GM23338 (cell line): ENCODE measurements around the gene PCNT. TPM values are rescaled to one million over a fixed set of nuclear protein-coding genes. Genes with fewer than 3 reads are reported as not detected.

Source experiments
- ATAC-seq: fragments of 200-7000 bp; cut with Tn5 transposase; 3 replicates; pipeline ENCODE4 v1.9.1; 2020
- DNase-seq: peaks from one replicate; pipeline ENCODE4 v3.0.0-alpha.2; 2015; ENCODE audit warnings: low spot score
- H2AFZ ChIP-seq: fragments of 200-600 bp; sonication (generic); 2 replicates; pipeline ENCODE4 v1.8.0; 2016; ENCODE audit warnings: antibody characterized with exemption, mild to moderate bottlenecking, moderate library complexity
- H3F3A ChIP-seq: fragments of 200-600 bp; sonication (generic); replicated peaks from 2 replicates; pipeline ENCODE4 v1.8.0; 2017; ENCODE audit warnings: antibody characterized with exemption, mixed run types, low read depth
- H3K27ac ChIP-seq: fragments of 200-600 bp; sonication (generic); 2 replicates; pipeline ENCODE4 v1.6.1; 2016; ENCODE audit warnings: low read depth
- H3K27me3 ChIP-seq: fragments of 200-600 bp; sonication (generic); 2 replicates; pipeline ENCODE4 v1.8.0; 2016; ENCODE audit warnings: mild to moderate bottlenecking, mixed run types, moderate library complexity; ENCODE audit not compliant: insufficient read depth
- H3K36me3 ChIP-seq: fragments of 200-600 bp; sonication (generic); 2 replicates; pipeline ENCODE4 v1.8.0; 2016; ENCODE audit warnings: mild to moderate bottlenecking; ENCODE audit not compliant: insufficient read depth
- H3K4me1 ChIP-seq: fragments of 200-600 bp; sonication (generic); 2 replicates; pipeline ENCODE4 v1.8.0; 2016; ENCODE audit warnings: mild to moderate bottlenecking, moderate library complexity; ENCODE audit not compliant: insufficient read depth
- H3K4me2 ChIP-seq: fragments of 200-600 bp; sonication (generic); 2 replicates; pipeline ENCODE4 v1.7.1; 2017; ENCODE audit warnings: mixed run types
- H3K4me3 ChIP-seq: fragments of 200-600 bp; sonication (generic); 2 replicates; pipeline ENCODE4 v1.6.1; 2016; ENCODE audit warnings: mixed run types
- H3K79me2 ChIP-seq: fragments of 200-600 bp; sonication (generic); replicated peaks from 2 replicates; pipeline ENCODE4 v1.8.0; 2017; ENCODE audit warnings: mild to moderate bottlenecking; ENCODE audit not compliant: insufficient read depth
- H3K9me2 ChIP-seq: fragments of 200-600 bp; sonication (generic); 2 replicates; pipeline ENCODE4 v1.8.0; 2017; ENCODE audit not compliant: insufficient read depth
- H4K20me1 ChIP-seq: fragments of 200-600 bp; sonication (generic); replicated peaks from 2 replicates; pipeline ENCODE4 v1.8.0; 2017; ENCODE audit warnings: mild to moderate bottlenecking; ENCODE audit not compliant: insufficient read depth
- H3K27ac Mint-ChIP-seq: 2 replicates; pipeline ENCODE4 v1.8.0; 2020; ENCODE audit warnings: inconsistent platforms, mild to moderate bottlenecking, moderate library complexity, mixed read lengths
- H3K27me3 Mint-ChIP-seq: 3 replicates; pipeline ENCODE4 v1.8.0; 2022; ENCODE audit warnings: low read depth, mild to moderate bottlenecking, moderate library complexity, mixed read lengths, inconsistent platforms; ENCODE audit not compliant: insufficient read depth, poor library complexity
- H3K36me3 Mint-ChIP-seq: 3 replicates; pipeline ENCODE4 v1.8.0; 2021; ENCODE audit warnings: low read depth, mild to moderate bottlenecking, inconsistent platforms, moderate library complexity, mixed read lengths
- H3K4me1 Mint-ChIP-seq: 3 replicates; pipeline ENCODE4 v1.8.0; 2020; ENCODE audit warnings: mild to moderate bottlenecking, inconsistent platforms, mixed read lengths
- H3K4me3 Mint-ChIP-seq: 3 replicates; pipeline ENCODE4 v1.8.0; 2021; ENCODE audit warnings: moderate library complexity, mild to moderate bottlenecking, inconsistent platforms, mixed read lengths
- H3K9me3 Mint-ChIP-seq: 3 replicates; pipeline ENCODE4 v1.8.0; 2020; ENCODE audit warnings: moderate library complexity, mild to moderate bottlenecking, inconsistent platforms, mixed read lengths
- EZH2phosphoT487 ChIP-seq: fragments of 200-600 bp; sonication (generic); IDR thresholded peaks from one replicate; pipeline ENCODE4 v1.8.1; 2018; ENCODE audit warnings: antibody characterized with exemption; ENCODE audit not compliant: unreplicated experiment
- JUNB ChIP-seq: IDR thresholded peaks from one replicate; pipeline ENCODE4 v1.6.1; 2016; ENCODE audit warnings: antibody characterized with exemption; ENCODE audit not compliant: unreplicated experiment
- NANOG ChIP-seq: IDR thresholded peaks from 2 replicates; pipeline ENCODE4 v1.6.1; 2016; ENCODE audit warnings: antibody characterized with exemption, borderline replicate concordance
- POLR2AphosphoS5 ChIP-seq: IDR thresholded peaks from 2 replicates; pipeline ENCODE4 v1.6.1; 2016; ENCODE audit warnings: antibody characterized with exemption, low read depth
- ZNF114 ChIP-seq: fragments of 250-450 bp; sonication (Bioruptor Pico); IDR thresholded peaks from 2 replicates; pipeline ENCODE4 v1.5.0; 2020; ENCODE audit warnings: mild to moderate bottlenecking, moderate library complexity
- ZNF331 ChIP-seq: fragments of 250-450 bp; sonication (Bioruptor Pico); IDR thresholded peaks from 2 replicates; pipeline ENCODE4 v1.5.0; 2020; ENCODE audit warnings: low read depth, mild to moderate bottlenecking, moderate library complexity
- polyA plus RNA-seq: library from polyadenylated mRNA; unstranded; fragments of >200 nt; fragmentation: Nextera tagmentation; extraction: Ambion mirVana; gene quantifications from 2 replicates; pipeline ENCODE4 v1.2.1, GENCODE V29; 2016
- total RNA-seq: library from RNA; depleted of rRNA; stranded (reverse); fragments of >200 nt; shearing (Covaris generic); gene quantifications from 2 replicates; pipeline ENCODE4 v1.2.3, GENCODE V29; 2014
- TF ChIP-seq, protein P1 (sequence below): IDR thresholded peaks from one replicate; pipeline ENCODE4 v1.6.1; 2018; ENCODE audit warnings: antibody characterized with exemption; ENCODE audit not compliant: unreplicated experiment
- TF ChIP-seq, protein P2 (sequence below): fragments of 250-450 bp; sonication (Bioruptor Pico); IDR thresholded peaks from 2 replicates; pipeline ENCODE4 v1.5.0; 2020; ENCODE audit warnings: mild to moderate bottlenecking, moderate library complexity
- TF ChIP-seq, protein P3 (sequence below), 2 experiments: fragments of 200-600 bp in 1 of 2; sonication (generic) in 1 of 2; conservative IDR thresholded peaks; 2 replicates each; pipeline versions ENCODE4 v1.5.1 to v1.6.1; 2016 to 2017; ENCODE audit warnings: antibody characterized with exemption in 2 of 2, low read depth in 2 of 2, mild to moderate bottlenecking in 2 of 2, moderate library complexity in 1 of 2

PCNT gene
- total and polyA plus RNA-seq, 2 experiments from 2014 or later: 39.6 to 46.1 TPM

DNA sequence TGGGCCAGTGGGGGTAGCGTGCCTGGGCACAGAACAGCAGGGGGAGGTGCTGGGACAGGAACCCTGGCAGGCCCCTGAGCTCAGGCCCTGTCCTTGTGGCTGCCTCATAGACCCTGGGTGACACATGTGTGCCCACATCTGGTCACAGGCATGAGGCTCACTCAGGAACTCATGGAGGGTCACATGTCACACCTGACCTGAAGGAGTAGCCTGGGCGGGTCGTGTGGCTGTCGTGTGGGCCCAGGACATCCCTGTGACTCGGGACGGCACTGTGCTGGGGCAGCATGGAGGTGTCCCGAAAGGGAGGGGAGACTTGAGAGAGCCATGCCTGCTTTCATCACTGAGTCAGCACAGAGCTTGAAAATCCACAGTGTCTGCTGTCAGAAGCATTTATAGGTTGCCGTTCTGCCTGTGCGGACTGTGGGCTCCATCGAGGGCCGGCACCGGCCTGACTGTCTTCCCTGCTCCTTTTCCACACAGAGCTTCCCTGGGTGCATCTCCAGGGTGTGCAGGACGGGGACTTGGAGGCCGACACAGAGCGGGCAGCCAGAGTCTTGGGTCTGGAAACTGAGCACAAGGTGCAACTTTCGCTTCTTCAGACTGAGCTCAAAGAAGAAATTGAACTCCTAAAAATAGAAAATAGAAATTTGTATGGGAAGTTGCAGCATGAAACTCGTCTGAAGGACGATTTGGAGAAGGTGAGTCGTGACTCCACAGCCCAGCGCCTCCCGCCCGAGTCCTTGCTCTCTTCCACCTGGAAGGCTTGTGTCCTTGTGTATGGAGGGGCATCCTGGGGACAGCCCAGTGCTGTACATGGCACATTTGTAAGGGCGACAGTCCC, 32.8 kb downstream of the PCNT start (continued):
- TF ChIP-seq, protein P1, sequence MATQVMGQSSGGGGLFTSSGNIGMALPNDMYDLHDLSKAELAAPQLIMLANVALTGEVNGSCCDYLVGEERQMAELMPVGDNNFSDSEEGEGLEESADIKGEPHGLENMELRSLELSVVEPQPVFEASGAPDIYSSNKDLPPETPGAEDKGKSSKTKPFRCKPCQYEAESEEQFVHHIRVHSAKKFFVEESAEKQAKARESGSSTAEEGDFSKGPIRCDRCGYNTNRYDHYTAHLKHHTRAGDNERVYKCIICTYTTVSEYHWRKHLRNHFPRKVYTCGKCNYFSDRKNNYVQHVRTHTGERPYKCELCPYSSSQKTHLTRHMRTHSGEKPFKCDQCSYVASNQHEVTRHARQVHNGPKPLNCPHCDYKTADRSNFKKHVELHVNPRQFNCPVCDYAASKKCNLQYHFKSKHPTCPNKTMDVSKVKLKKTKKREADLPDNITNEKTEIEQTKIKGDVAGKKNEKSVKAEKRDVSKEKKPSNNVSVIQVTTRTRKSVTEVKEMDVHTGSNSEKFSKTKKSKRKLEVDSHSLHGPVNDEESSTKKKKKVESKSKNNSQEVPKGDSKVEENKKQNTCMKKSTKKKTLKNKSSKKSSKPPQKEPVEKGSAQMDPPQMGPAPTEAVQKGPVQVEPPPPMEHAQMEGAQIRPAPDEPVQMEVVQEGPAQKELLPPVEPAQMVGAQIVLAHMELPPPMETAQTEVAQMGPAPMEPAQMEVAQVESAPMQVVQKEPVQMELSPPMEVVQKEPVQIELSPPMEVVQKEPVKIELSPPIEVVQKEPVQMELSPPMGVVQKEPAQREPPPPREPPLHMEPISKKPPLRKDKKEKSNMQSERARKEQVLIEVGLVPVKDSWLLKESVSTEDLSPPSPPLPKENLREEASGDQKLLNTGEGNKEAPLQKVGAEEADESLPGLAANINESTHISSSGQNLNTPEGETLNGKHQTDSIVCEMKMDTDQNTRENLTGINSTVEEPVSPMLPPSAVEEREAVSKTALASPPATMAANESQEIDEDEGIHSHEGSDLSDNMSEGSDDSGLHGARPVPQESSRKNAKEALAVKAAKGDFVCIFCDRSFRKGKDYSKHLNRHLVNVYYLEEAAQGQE: no peak
- TF ChIP-seq ZNF114 (CRISPR knock-in tag): no peak
- TF ChIP-seq NANOG: no peak
- no peak for TF ChIP-seq POLR2AphosphoS5
- TF ChIP-seq EZH2phosphoT487: no peak
- no peak for TF ChIP-seq JUNB

DNA sequence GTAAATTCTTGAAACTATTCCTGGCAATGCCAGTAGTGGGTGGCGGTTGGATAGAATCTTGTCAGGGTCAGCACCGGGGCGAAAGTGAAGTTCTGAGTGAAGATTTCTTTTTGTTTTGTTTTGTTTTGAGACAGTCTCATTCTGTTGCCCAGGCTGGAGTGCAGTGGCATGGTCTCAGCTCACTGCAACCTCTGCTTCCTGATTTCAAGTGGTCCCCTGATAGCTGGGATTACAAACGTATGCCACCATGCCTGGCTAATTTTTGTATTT, 33.3 kb downstream of the PCNT start:
- H3K27ac Mint-ChIP-seq: no peak overlapping the region

More for the DNA sequence above, 33.3 kb downstream of the PCNT start:
- Histone ChIP-seq H3K27ac (no peak overlapping the region), H3K4me2 (no peak overlapping the region), H3K9me2 (no peaks in the 10 kb centered on the region), H3K27me3 (no peaks in the 10 kb centered on the region), H3K4me1 (no peaks in the 10 kb centered on the region), H3K4me3 (no peak overlapping the region), H3K79me2 (peaks cover 15% of the 10 kb centered on the region; the same call in 1 of the 2 replicates), H3K36me3 (peaks cover 13% of the 10 kb centered on the region), H4K20me1 (no peaks in the 10 kb centered on the region; the same call in 1 of the 2 replicates), H2AFZ (no peak overlapping the region), H3F3A (no peaks in the 10 kb centered on the region)
- Mint-ChIP-seq H3K27me3 (peaks cover 15% of the 10 kb centered on the region), H3K36me3 (peaks cover 56% of the 10 kb centered on the region), H3K4me3 (no peak overlapping the region), H3K4me1 (no peaks in the 10 kb centered on the region), H3K9me3 (no peaks in the 10 kb centered on the region)
- DNase-seq: no peak
- ATAC-seq: no peak
- TF ChIP-seq ZNF331 (no peak), EZH2phosphoT487 (no peak), NANOG (no peak), JUNB (no peak), POLR2AphosphoS5 (no peak)
- TF ChIP-seq, protein P2, sequence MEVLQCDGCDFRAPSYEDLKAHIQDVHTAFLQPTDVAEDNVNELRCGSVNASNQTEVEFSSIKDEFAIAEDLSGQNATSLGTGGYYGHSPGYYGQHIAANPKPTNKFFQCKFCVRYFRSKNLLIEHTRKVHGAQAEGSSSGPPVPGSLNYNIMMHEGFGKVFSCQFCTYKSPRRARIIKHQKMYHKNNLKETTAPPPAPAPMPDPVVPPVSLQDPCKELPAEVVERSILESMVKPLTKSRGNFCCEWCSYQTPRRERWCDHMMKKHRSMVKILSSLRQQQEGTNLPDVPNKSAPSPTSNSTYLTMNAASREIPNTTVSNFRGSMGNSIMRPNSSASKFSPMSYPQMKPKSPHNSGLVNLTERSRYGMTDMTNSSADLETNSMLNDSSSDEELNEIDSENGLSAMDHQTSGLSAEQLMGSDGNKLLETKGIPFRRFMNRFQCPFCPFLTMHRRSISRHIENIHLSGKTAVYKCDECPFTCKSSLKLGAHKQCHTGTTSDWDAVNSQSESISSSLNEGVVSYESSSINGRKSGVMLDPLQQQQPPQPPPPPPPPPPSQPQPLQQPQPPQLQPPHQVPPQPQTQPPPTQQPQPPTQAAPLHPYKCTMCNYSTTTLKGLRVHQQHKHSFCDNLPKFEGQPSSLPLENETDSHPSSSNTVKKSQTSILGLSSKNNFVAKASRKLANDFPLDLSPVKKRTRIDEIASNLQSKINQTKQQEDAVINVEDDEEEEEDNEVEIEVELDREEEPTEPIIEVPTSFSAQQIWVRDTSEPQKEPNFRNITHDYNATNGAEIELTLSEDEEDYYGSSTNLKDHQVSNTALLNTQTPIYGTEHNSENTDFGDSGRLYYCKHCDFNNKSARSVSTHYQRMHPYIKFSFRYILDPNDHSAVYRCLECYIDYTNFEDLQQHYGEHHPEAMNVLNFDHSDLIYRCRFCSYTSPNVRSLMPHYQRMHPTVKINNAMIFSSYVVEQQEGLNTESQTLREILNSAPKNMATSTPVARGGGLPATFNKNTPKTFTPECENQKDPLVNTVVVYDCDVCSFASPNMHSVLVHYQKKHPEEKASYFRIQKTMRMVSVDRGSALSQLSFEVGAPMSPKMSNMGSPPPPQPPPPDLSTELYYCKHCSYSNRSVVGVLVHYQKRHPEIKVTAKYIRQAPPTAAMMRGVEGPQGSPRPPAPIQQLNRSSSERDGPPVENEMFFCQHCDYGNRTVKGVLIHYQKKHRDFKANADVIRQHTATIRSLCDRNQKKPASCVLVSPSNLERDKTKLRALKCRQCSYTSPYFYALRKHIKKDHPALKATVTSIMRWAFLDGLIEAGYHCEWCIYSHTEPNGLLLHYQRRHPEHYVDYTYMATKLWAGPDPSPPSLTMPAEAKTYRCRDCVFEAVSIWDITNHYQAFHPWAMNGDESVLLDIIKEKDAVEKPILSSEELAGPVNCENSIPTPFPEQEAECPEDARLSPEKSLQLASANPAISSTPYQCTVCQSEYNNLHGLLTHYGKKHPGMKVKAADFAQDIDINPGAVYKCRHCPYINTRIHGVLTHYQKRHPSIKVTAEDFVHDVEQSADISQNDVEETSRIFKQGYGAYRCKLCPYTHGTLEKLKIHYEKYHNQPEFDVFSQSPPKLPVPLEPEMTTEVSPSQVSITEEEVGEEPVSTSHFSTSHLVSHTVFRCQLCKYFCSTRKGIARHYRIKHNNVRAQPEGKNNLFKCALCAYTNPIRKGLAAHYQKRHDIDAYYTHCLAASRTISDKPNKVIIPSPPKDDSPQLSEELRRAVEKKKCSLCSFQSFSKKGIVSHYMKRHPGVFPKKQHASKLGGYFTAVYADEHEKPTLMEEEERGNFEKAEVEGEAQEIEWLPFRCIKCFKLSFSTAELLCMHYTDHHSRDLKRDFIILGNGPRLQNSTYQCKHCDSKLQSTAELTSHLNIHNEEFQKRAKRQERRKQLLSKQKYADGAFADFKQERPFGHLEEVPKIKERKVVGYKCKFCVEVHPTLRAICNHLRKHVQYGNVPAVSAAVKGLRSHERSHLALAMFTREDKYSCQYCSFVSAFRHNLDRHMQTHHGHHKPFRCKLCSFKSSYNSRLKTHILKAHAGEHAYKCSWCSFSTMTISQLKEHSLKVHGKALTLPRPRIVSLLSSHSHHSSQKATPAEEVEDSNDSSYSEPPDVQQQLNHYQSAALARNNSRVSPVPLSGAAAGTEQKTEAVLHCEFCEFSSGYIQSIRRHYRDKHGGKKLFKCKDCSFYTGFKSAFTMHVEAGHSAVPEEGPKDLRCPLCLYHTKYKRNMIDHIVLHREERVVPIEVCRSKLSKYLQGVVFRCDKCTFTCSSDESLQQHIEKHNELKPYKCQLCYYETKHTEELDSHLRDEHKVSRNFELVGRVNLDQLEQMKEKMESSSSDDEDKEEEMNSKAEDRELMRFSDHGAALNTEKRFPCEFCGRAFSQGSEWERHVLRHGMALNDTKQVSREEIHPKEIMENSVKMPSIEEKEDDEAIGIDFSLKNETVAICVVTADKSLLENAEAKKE (CRISPR knock-in tag): no peak
- TF ChIP-seq, protein P3, sequence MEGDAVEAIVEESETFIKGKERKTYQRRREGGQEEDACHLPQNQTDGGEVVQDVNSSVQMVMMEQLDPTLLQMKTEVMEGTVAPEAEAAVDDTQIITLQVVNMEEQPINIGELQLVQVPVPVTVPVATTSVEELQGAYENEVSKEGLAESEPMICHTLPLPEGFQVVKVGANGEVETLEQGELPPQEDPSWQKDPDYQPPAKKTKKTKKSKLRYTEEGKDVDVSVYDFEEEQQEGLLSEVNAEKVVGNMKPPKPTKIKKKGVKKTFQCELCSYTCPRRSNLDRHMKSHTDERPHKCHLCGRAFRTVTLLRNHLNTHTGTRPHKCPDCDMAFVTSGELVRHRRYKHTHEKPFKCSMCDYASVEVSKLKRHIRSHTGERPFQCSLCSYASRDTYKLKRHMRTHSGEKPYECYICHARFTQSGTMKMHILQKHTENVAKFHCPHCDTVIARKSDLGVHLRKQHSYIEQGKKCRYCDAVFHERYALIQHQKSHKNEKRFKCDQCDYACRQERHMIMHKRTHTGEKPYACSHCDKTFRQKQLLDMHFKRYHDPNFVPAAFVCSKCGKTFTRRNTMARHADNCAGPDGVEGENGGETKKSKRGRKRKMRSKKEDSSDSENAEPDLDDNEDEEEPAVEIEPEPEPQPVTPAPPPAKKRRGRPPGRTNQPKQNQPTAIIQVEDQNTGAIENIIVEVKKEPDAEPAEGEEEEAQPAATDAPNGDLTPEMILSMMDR (conservative IDR thresholded peaks at IDR 0.05; ENCODE audit: low read depth in 2 of 2): no peak
